GM10847 (cell line): Measurements from ENCODE around the gene LRRC46.

Experiments used
- POLR2A ChIP-seq: IDR thresholded peaks from 2 replicates; pipeline ENCODE4 v1.6.1; 2011; ENCODE audit not compliant: insufficient read length; ENCODE audit errors: extremely low read depth

The LRRC46 gene

GRCh38 chr17:47806026-47806912 is 25.2 kb upstream of the LRRC46 start:
- TF ChIP-seq POLR2A = no peak

GRCh38 chr17:47806913-47807255 is 24.6 kb upstream of the LRRC46 start:
- no peak for TF ChIP-seq POLR2A

GRCh38 chr17:47807421-47807820 is 24.0 kb upstream of the LRRC46 start:
- TF ChIP-seq POLR2A = no peak

DNA sequence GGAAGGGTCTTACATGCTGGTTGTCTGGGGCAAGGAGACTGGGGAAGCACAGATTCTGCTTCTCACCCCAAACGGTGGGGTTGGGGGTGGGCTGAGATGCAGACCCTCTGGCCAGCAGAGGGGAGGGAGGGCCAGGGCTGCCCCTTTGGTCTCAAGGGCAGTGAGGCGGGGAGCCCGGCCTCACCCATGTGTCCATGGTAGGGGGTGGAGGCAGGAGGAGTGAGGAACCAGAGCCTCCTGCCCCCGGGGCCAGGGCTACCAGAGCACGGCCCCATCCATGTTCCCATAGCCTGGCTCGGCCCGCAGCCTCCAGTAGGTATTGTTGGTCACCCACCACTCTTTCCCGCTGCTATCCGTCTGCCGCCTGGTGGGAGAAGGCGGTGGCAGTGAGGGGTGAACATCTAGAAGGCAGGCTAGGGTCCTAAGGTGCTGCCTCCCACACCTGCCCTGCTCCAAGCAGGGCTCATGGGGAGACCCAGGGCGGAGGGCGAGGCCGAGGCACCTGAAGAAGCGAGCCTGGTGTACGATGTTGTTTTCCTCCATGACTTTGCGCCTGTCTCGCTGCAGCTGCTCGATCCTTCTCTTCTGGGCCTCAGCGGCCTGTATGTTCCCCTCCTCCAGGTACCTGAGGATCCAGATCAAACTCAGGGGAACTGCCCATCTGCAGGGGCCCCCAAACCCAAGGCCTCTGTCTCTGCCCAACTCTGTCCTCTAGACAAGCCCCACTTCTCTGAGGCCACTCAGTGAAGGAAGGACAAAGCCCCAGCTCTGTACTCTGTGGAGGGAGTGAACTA is 23.2 kb upstream of the LRRC46 start:
- no peak for TF ChIP-seq POLR2A

DNA sequence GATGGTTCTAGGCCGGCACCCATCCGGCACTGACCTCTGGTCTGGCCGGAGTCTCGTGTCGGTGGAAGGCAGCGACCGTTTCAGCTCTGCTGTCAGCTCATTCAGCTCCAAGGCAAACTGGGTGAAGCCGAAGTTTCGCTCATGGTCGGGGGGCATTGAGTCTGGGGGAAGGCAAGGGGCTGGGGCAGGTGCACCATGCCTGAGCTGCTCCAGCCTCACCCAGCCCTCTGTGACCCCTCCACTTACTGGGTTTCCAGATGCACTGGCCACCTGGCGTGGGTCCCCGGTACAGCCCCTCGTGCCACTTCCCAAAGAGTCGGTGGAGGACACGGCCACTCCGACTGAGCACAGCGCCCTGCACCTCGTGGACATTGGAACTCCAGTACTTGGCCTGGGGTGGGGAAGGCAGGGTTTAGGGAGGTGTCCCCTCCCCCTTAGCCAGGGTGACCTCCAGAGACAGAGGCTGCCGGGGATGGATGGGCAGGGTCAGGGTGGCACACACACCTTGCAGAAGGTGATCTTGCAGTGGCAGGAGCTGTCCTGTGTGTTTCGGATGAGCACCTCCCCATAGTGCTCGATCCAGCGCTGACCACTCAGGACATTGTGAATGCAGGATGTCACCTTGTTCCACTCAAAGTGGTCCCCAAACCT is 22.5 kb upstream of the LRRC46 start:
- no peak for TF ChIP-seq POLR2A

GRCh38 chr17:47810200-47810821 is 21.2 kb upstream of the LRRC46 start:
- TF ChIP-seq POLR2A = no peak

DNA sequence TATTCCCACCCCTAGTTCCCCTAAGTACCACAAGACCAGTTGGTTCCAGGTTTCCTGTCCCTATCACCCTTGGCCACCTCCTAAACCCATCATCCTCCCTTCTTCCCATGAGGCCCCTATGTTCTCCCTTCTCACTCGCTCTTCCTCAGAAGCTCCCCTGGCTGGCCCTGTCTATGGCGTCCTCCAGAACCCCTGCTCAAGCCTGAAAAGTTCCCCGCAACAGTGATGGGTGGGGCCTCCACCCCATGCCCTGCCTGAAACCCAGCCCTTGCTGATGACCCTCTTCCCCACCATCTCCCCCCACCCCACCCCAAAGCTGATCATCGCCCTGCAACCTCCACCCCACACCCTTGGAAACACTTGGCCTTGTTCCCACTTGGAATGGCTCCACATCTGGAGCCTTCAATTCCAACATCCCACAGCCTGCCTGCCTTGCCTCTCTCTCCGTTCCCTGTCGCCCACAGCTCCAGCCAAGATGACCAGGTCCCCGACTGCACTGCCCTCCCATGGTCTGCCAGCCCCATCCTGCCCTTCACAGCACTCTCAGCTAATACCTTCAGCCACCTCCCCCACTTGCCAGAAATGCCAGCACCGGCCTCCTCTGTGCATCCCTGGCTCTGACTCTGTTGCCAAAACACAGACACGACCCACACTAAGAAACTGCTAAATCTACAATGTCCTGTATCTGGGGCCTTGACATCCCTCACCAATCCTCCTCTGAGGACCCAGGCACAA is 20.4 kb upstream of the LRRC46 start:
- TF ChIP-seq POLR2A = no peak

DNA sequence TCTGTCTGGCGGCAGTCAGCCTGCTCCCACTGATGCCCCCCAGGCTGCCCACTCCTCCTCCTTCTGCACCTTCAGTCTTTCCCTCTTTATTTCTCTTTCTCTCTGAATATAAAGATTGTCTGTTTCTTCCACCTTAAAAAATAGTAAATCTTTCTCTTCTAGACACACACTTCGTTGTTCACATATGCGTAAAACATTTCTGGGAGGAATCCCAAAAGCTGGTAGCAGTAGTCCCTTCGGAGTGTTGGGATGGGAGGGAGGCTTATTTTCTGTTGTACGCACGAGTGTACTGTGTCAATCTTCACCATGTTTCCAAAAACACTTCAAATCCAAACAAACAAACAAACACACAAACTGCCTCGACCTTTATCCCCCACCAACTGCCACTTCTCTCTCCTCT is 19.8 kb upstream of the LRRC46 start:
- no peak for TF ChIP-seq POLR2A

DNA sequence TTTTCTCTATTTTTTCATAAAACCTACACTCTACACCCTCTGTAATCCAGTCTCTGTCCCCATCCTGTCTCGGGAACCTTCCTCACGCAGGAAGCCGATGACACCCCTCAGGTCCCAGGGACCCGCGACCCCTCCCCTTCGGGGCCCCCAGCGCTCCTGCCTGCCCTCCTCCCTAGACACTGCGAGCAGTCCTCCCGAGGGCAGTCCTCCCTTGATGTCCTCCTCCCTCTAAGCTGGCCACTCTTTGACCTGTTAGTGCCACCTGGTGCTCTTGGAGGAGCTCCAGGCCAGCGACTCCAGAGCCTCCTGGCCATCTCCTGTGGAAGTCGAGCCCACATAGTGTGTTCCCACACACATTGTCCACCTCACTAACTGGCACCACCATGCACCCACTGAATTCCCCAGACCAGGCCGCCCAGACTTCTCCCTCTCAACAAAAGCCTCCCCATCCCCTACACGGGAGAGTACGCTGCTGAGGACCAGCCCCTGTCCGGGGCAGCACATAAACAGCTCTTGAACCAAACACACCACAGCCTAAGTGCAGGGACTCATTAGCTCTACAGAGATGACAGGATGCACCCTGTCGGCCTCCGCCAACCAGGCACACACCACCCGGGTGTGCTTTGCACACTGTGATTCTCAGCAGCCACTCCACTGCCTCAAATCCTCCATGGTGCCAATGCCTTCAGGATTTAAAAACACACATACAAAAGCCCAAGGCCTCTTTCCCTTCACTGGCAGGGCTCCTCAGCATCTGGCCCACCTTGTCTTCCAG is 19.1 kb upstream of the LRRC46 start:
- no peak for TF ChIP-seq POLR2A

GRCh38 chr17:47813077-47813476 is 18.4 kb upstream of the LRRC46 start:
- no peak for TF ChIP-seq POLR2A

DNA sequence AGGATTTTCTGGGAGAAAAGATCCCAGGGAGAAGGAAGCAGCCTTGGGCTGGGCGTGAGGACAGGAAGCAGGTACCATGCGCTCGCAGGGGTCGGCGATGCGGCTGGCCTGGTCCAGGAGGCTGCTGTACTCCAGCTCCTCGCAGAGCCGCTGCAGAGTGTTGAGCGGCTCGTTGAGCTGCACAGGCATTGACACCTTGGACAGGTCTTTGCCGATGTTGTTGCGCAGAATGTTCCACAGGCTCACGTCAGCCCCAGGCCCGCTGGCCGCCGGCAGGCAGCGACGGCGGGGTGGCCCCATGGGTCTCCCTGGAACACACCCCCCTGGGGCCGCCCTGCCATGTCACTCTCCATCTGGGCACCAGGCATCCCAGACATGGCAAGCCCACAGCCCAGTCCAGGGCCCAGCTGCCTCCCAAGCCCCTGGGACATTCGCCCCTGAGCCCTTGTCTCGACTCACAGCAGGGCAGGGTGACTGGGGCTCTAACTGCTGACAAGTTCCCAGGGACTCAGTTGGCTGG is 17.9 kb upstream of the LRRC46 start:
- no peak for TF ChIP-seq POLR2A

DNA sequence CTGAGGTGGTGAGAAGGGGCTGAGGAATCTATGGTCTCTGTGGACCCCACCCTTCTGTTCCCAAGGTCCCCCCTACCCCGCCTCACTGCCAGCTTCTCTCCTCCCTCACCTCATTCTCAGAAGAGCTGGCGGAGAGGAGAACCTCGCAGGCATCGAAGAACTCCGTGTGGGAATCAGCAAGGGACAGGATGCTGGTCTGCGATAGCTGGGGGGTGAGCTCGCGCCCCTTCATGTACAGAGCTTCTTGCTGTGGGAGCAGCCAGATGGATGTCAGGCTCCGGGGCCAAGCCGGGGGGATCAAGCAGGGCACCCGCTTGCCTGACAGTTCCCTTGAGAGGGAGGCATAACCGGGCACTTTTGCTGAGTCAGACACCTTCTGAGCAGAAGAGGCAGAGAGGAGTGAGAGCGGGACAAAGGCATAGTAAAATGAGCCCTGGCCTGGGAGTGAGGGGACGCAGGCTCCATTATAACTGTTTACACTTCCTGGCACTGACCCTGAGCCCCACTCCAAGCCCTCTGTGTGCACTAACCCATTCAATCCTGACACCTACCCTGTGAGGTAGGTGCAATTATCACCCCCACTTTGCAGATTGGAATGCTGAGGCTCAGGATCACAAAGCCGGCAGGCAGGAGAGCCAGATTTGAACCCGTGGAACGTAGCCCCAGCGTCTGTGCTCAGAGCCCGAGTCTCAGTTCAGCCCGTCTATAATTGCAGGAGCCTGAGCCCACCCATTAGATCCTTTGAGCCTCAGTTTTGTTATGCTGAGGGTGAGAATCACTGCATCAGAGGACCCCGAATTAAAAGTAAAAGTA is 16.2 kb upstream of the LRRC46 start:
- no peak for TF ChIP-seq POLR2A
